Measurements from ENCODE around the gene CTTNBP2. TPM values are rescaled to one million over a fixed set of nuclear protein-coding genes. Genes with fewer than 3 reads are reported as not detected.

Gene CTTNBP2
- total and polyA plus RNA-seq, 10 of the 15 experiments (the other 5 are each of a cell fraction or from before 2014, with no cell fraction given) = 0.04 to 0.43 TPM; not detected in 8

GRCh38 chr7:117807676-117808075 is 65.6 kb downstream of the CTTNBP2 start:
- ChIA-PET CTCF (interaction anchor here (1.3 to 1.4 kb wide), 2 partner anchors 9 to 13 kb away, joined by 3 read pairs; no protein-coding TSS in a partner anchor), SMC1A (ENCODE audit: uncharacterized antibody, unreplicated experiment) (interaction anchor here (0.8 kb wide), 1 partner anchor 15 kb away, joined by 3 read pairs; no protein-coding TSS in a partner anchor), POLR2A (no interaction called here), RAD21 (ENCODE audit: unreplicated experiment) (interaction anchor here (0.6 to 1.3 kb wide), 2 partner anchors 34 to 61 kb away, joined by 3 read pairs; no protein-coding TSS in a partner anchor)
- H2AFZ ChIP-seq (ENCODE audit: control insufficient read depth, low read depth, low read length) = no peak overlapping the region
- no peak overlapping the region for H3K9ac ChIP-seq (ENCODE audit: control insufficient read depth, insufficient read depth, low read length)
- H3K4me2 ChIP-seq (ENCODE audit: control insufficient read depth, insufficient read depth) = no peak overlapping the region
- H3K36me3 ChIP-seq (ENCODE audit: control insufficient read depth in 2 of 2, insufficient read depth in 2 of 2, low read length in 1 of 2) = no peaks in the 10 kb centered on the region
- H3K27ac ChIP-seq (ENCODE audit: control insufficient read depth, insufficient read depth) = no peak overlapping the region
- intact Hi-C loops (cut with micrococcal nuclease; ENCODE audit: unreplicated experiment) (no loop called here), in situ Hi-C loops (cut with MboI) (no loop called here)
- FAIRE-seq (no peak), DNase-seq (ENCODE audit: low read depth, low spot score) (no peak), ATAC-seq (no peak)
- H3K4me1 ChIP-seq (ENCODE audit: control insufficient read depth, insufficient read depth, low read length) = no peaks in the 10 kb centered on the region
- no peaks in the 10 kb centered on the region for H3K9me3 ChIP-seq (replicated peaks; ENCODE audit: control insufficient read depth, insufficient read depth, low read length)
- no peak overlapping the region for H3K4me3 ChIP-seq
- H4K20me1 ChIP-seq (ENCODE audit: control insufficient read depth, insufficient read depth) = no peaks in the 10 kb centered on the region
- no peaks in the 10 kb centered on the region for H3K79me2 ChIP-seq (ENCODE audit: control insufficient read depth, insufficient read depth, low read length)
- BruUV-seq (replicated peaks) = no TSS peak
- no peaks in the 10 kb centered on the region for H3K27me3 ChIP-seq (replicated peaks in 1 of 2; ENCODE audit: control insufficient read depth in 2 of 2, insufficient read depth in 2 of 2, low read length in 1 of 2)
- 59% methylated on average over 3 of the region's 3 CpGs for WGBS (ENCODE audit: insufficient coverage, insufficient replicate concordance, low lambda C conversion rate, missing lambda C conversion rate)
- TF ChIP-seq ZSCAN29 (IDR thresholded peaks at IDR 0.05) (no peak), RELA (IDR thresholded peaks at IDR 0.05; ENCODE audit: borderline replicate concordance, partially characterized antibody) (no peak), SREBF1 (IDR thresholded peaks at IDR 0.05; ENCODE audit: low read length) (no peak), CEBPB (IDR thresholded peaks at IDR 0.05; ENCODE audit: borderline replicate concordance in 1 of 2, low read depth in 2 of 2, low read length in 2 of 2) (no peak), SUZ12 (IDR thresholded peaks at IDR 0.05; ENCODE audit: unreplicated experiment) (no peak), HSF1 (IDR thresholded peaks at IDR 0.05; ENCODE audit: low read depth, low read length) (no peak), REST (IDR thresholded peaks at IDR 0.05; ENCODE audit: low read depth, low read length) (no peak), BHLHE40 (IDR thresholded peaks at IDR 0.05; ENCODE audit: borderline replicate concordance in 1 of 2, low read depth in 2 of 2, low read length in 1 of 2) (no peak), PBX3 (IDR thresholded peaks at IDR 0.05; ENCODE audit: insufficient replicate concordance, low read depth, low read length) (no peak), ZNF24 (IDR thresholded peaks at IDR 0.05) (no peak), PRDM15 (CRISPR knock-in tag; IDR thresholded peaks at IDR 0.05) (no peak), RAD51 (IDR thresholded peaks at IDR 0.05) (no peak), TAF1 (IDR thresholded peaks at IDR 0.05; ENCODE audit: borderline replicate concordance, low read depth, low read length) (no peak)
